Measurements from ENCODE around the gene SHC4.

The SHC4 gene

DNA sequence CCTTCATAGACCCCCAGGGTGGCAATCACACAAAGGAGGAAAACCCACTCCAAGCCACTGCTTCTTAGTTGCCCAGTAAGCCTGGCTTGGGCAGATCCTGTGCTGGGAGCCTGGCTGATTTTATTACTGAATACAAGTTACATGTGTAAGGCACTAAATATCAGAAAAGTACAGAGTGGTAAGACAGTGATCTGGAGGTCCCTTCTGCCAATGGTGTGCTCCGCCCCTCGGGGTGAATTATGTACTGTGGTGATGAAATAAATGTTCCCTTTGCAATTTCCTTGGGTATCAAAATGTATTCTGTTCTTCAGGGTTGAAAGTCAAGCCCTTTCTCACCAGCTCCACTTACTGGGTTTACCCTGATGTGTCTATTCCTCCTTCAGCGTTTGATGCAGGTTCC, 47.0 kb downstream of the SHC4 start:
- no peak for DNase-seq (ENCODE audit: low spot score)
- no peak overlapping the region for H2BK15ac ChIP-seq (ENCODE audit: low read length)
- no peak overlapping the region for H3K23ac ChIP-seq (ENCODE audit: low read depth, low read length, poor library complexity)
- no CpG with 5 or more reads among the region's 3 CpGs for WGBS, 2 donors (ENCODE audit: extremely low coverage in 2 of 2, insufficient read length in 2 of 2, insufficient replicate concordance in 1 of 2)
- no peak overlapping the region for H2BK12ac ChIP-seq (ENCODE audit: low read length)
- no peaks in the 10 kb centered on the region for H3K27me3 ChIP-seq (ENCODE audit: control insufficient read depth in 3 of 3, insufficient read depth in 3 of 3, low read depth in 1 of 3, low read length in 3 of 3)
- H3K4me3 ChIP-seq (ENCODE audit: low read length in 2 of 2) = no peak overlapping the region
- no peak overlapping the region for H2AK5ac ChIP-seq (ENCODE audit: low read depth, low read length)
- no peak overlapping the region for H3K4ac ChIP-seq (ENCODE audit: low read length)
- H2BK120ac ChIP-seq (ENCODE audit: low read depth, low read length) = no peak overlapping the region
- no peak overlapping the region for H3K14ac ChIP-seq (ENCODE audit: low read length)
- no peak overlapping the region for H2BK5ac ChIP-seq (ENCODE audit: low read length)
- no peak overlapping the region for H3K18ac ChIP-seq (ENCODE audit: low read length)
- H3K9ac ChIP-seq (ENCODE audit: low read depth, low read length, poor library complexity) = no peak overlapping the region
- H3K27ac ChIP-seq (replicated peaks; ENCODE audit: low read length) = no peak overlapping the region
- no peak overlapping the region for H2AFZ ChIP-seq (ENCODE audit: low read length)
- H4K91ac ChIP-seq (ENCODE audit: low read depth, low read length, poor library complexity) = no peak overlapping the region
- no peaks in the 10 kb centered on the region for H3K36me3 ChIP-seq (replicated peaks in 1 of 2; ENCODE audit: control insufficient read depth in 2 of 2, insufficient read depth in 2 of 2, low read length in 2 of 2)
- H3K4me1 ChIP-seq (ENCODE audit: control insufficient read depth in 2 of 2, insufficient read depth in 1 of 2, low read depth in 1 of 2, low read length in 2 of 2) = no peaks in the 10 kb centered on the region
- no peaks in the 10 kb centered on the region for H3K9me3 ChIP-seq (replicated peaks in 1 of 2; ENCODE audit: control insufficient read depth in 2 of 2, insufficient read depth in 1 of 2, low read depth in 1 of 2, low read length in 2 of 2)
- H3K4me2 ChIP-seq (ENCODE audit: insufficient read depth, low read length, poor library complexity, severe bottlenecking) = no peak overlapping the region
- no peaks in the 10 kb centered on the region for H3K79me1 ChIP-seq (ENCODE audit: low read depth, low read length)
- H4K8ac ChIP-seq (ENCODE audit: low read depth, low read length) = no peak overlapping the region

DNA sequence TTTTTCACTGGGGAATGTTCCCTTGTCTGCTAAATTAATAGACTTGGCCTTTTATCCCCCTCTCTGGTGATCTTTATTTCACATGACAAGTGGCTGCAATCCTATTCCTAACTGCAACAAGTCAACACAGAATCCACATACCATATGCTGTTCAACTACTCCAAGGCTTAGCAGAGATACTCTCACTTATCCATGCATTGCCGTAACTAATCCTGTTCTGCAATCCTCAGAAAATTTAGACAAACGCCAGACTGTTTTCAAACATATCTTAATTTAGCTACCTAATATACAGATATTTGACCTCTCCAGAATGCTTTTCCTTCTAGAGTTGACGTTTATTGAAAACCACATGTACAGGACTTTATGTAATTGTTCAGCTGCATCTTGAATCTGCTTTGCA, 47.9 kb downstream of the SHC4 start:
- Histone ChIP-seq H3K4me1 (ENCODE audit: control insufficient read depth in 2 of 2, insufficient read depth in 1 of 2, low read depth in 1 of 2, low read length in 2 of 2) (no peaks in the 10 kb centered on the region), H2BK120ac (ENCODE audit: low read depth, low read length) (no peak overlapping the region), H2BK12ac (ENCODE audit: low read length) (no peak overlapping the region)

DNA sequence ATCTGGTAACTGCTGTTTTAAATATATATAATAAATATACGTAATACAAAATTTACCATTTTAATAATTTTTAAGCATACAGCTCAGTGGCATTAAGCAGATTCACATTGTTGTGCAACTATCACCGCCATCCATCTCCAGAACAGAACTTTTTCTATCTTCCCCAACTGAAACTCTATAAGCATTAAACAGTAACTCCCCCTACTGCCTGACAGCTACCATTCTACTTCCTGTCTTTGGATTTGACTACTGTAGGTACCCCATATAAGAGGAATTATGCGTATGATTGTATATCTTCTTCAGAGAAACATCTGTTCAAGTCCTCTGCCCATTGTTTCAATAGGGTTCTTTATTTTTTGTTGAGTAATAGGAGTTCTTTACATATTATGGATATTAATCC, 49.0 kb downstream of the SHC4 start:
- DNase-seq (ENCODE audit: low spot score) = no peak

More for the DNA sequence above, 47.9 kb downstream of the SHC4 start:
- H3K4ac ChIP-seq (ENCODE audit: low read length) = no peak overlapping the region
- H2BK15ac ChIP-seq (ENCODE audit: low read length) = no peak overlapping the region
- no peak overlapping the region for H3K14ac ChIP-seq (ENCODE audit: low read length)
- no peak overlapping the region for H3K18ac ChIP-seq (ENCODE audit: low read length)
- H3K4me3 ChIP-seq (ENCODE audit: low read length in 2 of 2) = no peak overlapping the region
- no peak overlapping the region for H2BK5ac ChIP-seq (ENCODE audit: low read length)
- no peak overlapping the region for H3K9ac ChIP-seq (ENCODE audit: low read depth, low read length, poor library complexity)
- H3K27me3 ChIP-seq (ENCODE audit: control insufficient read depth in 3 of 3, insufficient read depth in 3 of 3, low read depth in 1 of 3, low read length in 3 of 3) = no peaks in the 10 kb centered on the region
- H4K8ac ChIP-seq (ENCODE audit: low read depth, low read length) = no peak overlapping the region
- no peak overlapping the region for H3K23ac ChIP-seq (ENCODE audit: low read depth, low read length, poor library complexity)
- no peaks in the 10 kb centered on the region for H3K79me1 ChIP-seq (ENCODE audit: low read depth, low read length)
- no CpG with 5 or more reads among the region's 3 CpGs for WGBS, 2 donors (ENCODE audit: extremely low coverage in 2 of 2, insufficient read length in 2 of 2, insufficient replicate concordance in 1 of 2)
- no peaks in the 10 kb centered on the region for H3K36me3 ChIP-seq (replicated peaks in 1 of 2; ENCODE audit: control insufficient read depth in 2 of 2, insufficient read depth in 2 of 2, low read length in 2 of 2)
- H3K9me3 ChIP-seq (replicated peaks in 1 of 2; ENCODE audit: control insufficient read depth in 2 of 2, insufficient read depth in 1 of 2, low read depth in 1 of 2, low read length in 2 of 2) = no peaks in the 10 kb centered on the region
- no peak overlapping the region for H3K4me2 ChIP-seq (ENCODE audit: insufficient read depth, low read length, poor library complexity, severe bottlenecking)
- H4K91ac ChIP-seq (ENCODE audit: low read depth, low read length, poor library complexity) = no peak overlapping the region
- DNase-seq (ENCODE audit: low spot score) = no peak
- H3K27ac ChIP-seq (replicated peaks; ENCODE audit: low read length) = no peak overlapping the region
- no peak overlapping the region for H2AFZ ChIP-seq (ENCODE audit: low read length)
- no peak overlapping the region for H2AK5ac ChIP-seq (ENCODE audit: low read depth, low read length)

DNA sequence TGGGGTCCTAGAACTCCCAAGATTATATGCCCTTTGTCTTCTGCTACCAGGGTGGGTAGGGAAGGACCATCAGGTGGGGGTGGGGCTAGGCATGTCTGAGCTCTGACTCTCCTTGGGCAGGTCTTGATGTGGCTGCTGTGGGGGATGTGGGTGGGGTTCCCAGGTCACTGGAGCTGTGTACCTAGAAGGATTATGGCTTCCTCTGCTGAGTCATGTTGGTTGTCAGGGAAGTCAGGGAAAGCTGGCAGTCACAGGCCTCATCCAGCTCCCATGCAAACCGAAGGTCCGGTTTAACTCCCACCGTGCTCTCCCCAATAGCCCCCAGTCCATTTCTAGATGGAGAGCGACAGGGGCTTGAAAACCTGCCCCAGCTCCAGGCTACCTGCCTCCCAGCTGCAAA, 50.6 kb downstream of the SHC4 start:
- no peak overlapping the region for H4K91ac ChIP-seq (ENCODE audit: low read depth, low read length, poor library complexity)
- H2BK12ac ChIP-seq (ENCODE audit: low read length) = no peak overlapping the region
- H3K36me3 ChIP-seq (replicated peaks in 1 of 2; ENCODE audit: control insufficient read depth in 2 of 2, insufficient read depth in 2 of 2, low read length in 2 of 2) = no peaks in the 10 kb centered on the region
- no peak overlapping the region for H3K14ac ChIP-seq (ENCODE audit: low read length)
- H2BK15ac ChIP-seq (ENCODE audit: low read length) = no peak overlapping the region
- no peak overlapping the region for H3K9ac ChIP-seq (ENCODE audit: low read depth, low read length, poor library complexity)
- peak overlapping the region; percentile 35 for H3K18ac ChIP-seq (ENCODE audit: low read length)
- H3K9me3 ChIP-seq (replicated peaks in 1 of 2; ENCODE audit: control insufficient read depth in 2 of 2, insufficient read depth in 1 of 2, low read depth in 1 of 2, low read length in 2 of 2) = no peaks in the 10 kb centered on the region
- no peaks in the 10 kb centered on the region for H3K4me1 ChIP-seq (ENCODE audit: control insufficient read depth in 2 of 2, insufficient read depth in 1 of 2, low read depth in 1 of 2, low read length in 2 of 2)
- H2BK120ac ChIP-seq (ENCODE audit: low read depth, low read length) = no peak overlapping the region
- H3K4me2 ChIP-seq (ENCODE audit: insufficient read depth, low read length, poor library complexity, severe bottlenecking) = no peak overlapping the region
- H4K8ac ChIP-seq (ENCODE audit: low read depth, low read length) = no peak overlapping the region
- H2BK5ac ChIP-seq (ENCODE audit: low read length) = no peak overlapping the region
- H2AK5ac ChIP-seq (ENCODE audit: low read depth, low read length) = no peak overlapping the region
- no peak overlapping the region for H3K4me3 ChIP-seq (ENCODE audit: low read length in 2 of 2)
- H3K79me1 ChIP-seq (ENCODE audit: low read depth, low read length) = no peaks in the 10 kb centered on the region
- no peak for DNase-seq (ENCODE audit: low spot score)
- no peak overlapping the region for H3K27ac ChIP-seq (replicated peaks; ENCODE audit: low read length)
- H3K27me3 ChIP-seq (ENCODE audit: control insufficient read depth in 3 of 3, insufficient read depth in 3 of 3, low read depth in 1 of 3, low read length in 3 of 3) = no peaks in the 10 kb centered on the region
- no peak overlapping the region for H3K4ac ChIP-seq (ENCODE audit: low read length)
- WGBS, 2 donors (ENCODE audit: extremely low coverage in 2 of 2, insufficient read length in 2 of 2, insufficient replicate concordance in 1 of 2) = no CpG with 5 or more reads among the region's 4 CpGs
- no peak overlapping the region for H3K23ac ChIP-seq (ENCODE audit: low read depth, low read length, poor library complexity)
- H2AFZ ChIP-seq (ENCODE audit: low read length) = no peak overlapping the region

More for the DNA sequence above, 49.0 kb downstream of the SHC4 start:
- Histone ChIP-seq H3K4ac (ENCODE audit: low read length) (no peak overlapping the region), H2AK5ac (ENCODE audit: low read depth, low read length) (no peak overlapping the region), H4K91ac (ENCODE audit: low read depth, low read length, poor library complexity) (no peak overlapping the region), H3K14ac (ENCODE audit: low read length) (no peak overlapping the region), H3K36me3 (replicated peaks in 1 of 2; ENCODE audit: control insufficient read depth in 2 of 2, insufficient read depth in 2 of 2, low read length in 2 of 2) (no peaks in the 10 kb centered on the region), H3K23ac (ENCODE audit: low read depth, low read length, poor library complexity) (no peak overlapping the region), H2BK12ac (ENCODE audit: low read length) (no peak overlapping the region), H3K18ac (ENCODE audit: low read length) (no peak overlapping the region), H3K27me3 (ENCODE audit: control insufficient read depth in 3 of 3, insufficient read depth in 3 of 3, low read depth in 1 of 3, low read length in 3 of 3) (no peaks in the 10 kb centered on the region), H2BK15ac (ENCODE audit: low read length) (no peak overlapping the region), H3K9me3 (replicated peaks in 1 of 2; ENCODE audit: control insufficient read depth in 2 of 2, insufficient read depth in 1 of 2, low read depth in 1 of 2, low read length in 2 of 2) (no peaks in the 10 kb centered on the region), H3K9ac (ENCODE audit: low read depth, low read length, poor library complexity) (no peak overlapping the region), H2BK5ac (ENCODE audit: low read length) (no peak overlapping the region), H3K4me1 (ENCODE audit: control insufficient read depth in 2 of 2, insufficient read depth in 1 of 2, low read depth in 1 of 2, low read length in 2 of 2) (no peaks in the 10 kb centered on the region), H2BK120ac (ENCODE audit: low read depth, low read length) (no peak overlapping the region), H2AFZ (ENCODE audit: low read length) (no peak overlapping the region), H3K4me2 (ENCODE audit: insufficient read depth, low read length, poor library complexity, severe bottlenecking) (no peak overlapping the region), H3K79me1 (ENCODE audit: low read depth, low read length) (no peaks in the 10 kb centered on the region), H3K27ac (replicated peaks; ENCODE audit: low read length) (no peak overlapping the region), H4K8ac (ENCODE audit: low read depth, low read length) (no peak overlapping the region), H3K4me3 (ENCODE audit: low read length in 2 of 2) (no peak overlapping the region)
- WGBS, 2 donors (ENCODE audit: extremely low coverage in 2 of 2, insufficient read length in 2 of 2, insufficient replicate concordance in 1 of 2) = no CpG with 5 or more reads among the region's 3 CpGs
